ENCODE data around the gene DIRAS1. TPM values are rescaled to one million over a fixed set of nuclear protein-coding genes. Genes with fewer than 3 reads are reported as not detected.

The DIRAS1 gene
- total and polyA plus RNA-seq, 2 experiments from 2014 or later: 2.8 to 18.6 TPM

GRCh38 chr19:2750808-2751437, 29.8 kb upstream of the DIRAS1 start:
- Histone ChIP-seq H3F3A (replicated peaks; ENCODE audit: low read depth) (0 out of 2 replicates have a peak, but pooled peaks cover 3% of the 10 kb centered on the region), H3K27me3 (ENCODE audit: insufficient read depth) (no peaks in the 10 kb centered on the region), H3K9me2 (ENCODE audit: insufficient read depth) (no peaks in the 10 kb centered on the region), H2AFZ (no peak overlapping the region), H3K4me2 (no peak overlapping the region), H3K4me3 (no peak overlapping the region), H3K79me2 (replicated peaks; ENCODE audit: insufficient read depth) (no peaks in the 10 kb centered on the region), H3K4me1 (ENCODE audit: insufficient read depth) (no peaks in the 10 kb centered on the region), H3K27ac (ENCODE audit: low read depth) (no peak overlapping the region), H3K36me3 (ENCODE audit: insufficient read depth) (no peaks in the 10 kb centered on the region), H4K20me1 (replicated peaks; ENCODE audit: insufficient read depth) (no peaks in the 10 kb centered on the region; the same call in 1 of the 2 replicates)
- no peak for DNase-seq (ENCODE audit: low spot score)
- no peak overlapping the region for H3K4me3 Mint-ChIP-seq
- no peak overlapping the region for H3K27ac Mint-ChIP-seq
- ATAC-seq: no peak
- H3K36me3 Mint-ChIP-seq (ENCODE audit: low read depth): peaks cover 22% of the 10 kb centered on the region
- H3K27me3 Mint-ChIP-seq (ENCODE audit: insufficient read depth, low read depth, poor library complexity): peaks cover 16% of the 10 kb centered on the region
- H3K9me3 Mint-ChIP-seq: no peaks in the 10 kb centered on the region
- TF ChIP-seq NANOG (IDR thresholded peaks at IDR 0.05; ENCODE audit: borderline replicate concordance): no peak
- no peak for TF ChIP-seq POLR2AphosphoS5 (IDR thresholded peaks at IDR 0.05; ENCODE audit: low read depth)
- TF ChIP-seq ETS1 (IDR thresholded peaks at IDR 0.05): no peak
- TF ChIP-seq REST (IDR thresholded peaks at IDR 0.05; ENCODE audit: unreplicated experiment): no peak
- TF ChIP-seq EZH2phosphoT487 (IDR thresholded peaks at IDR 0.05; ENCODE audit: unreplicated experiment): no peak
- TF ChIP-seq CREB1 (CRISPR knock-in tag; IDR thresholded peaks at IDR 0.05; ENCODE audit: low read depth): no peak
- no peak for TF ChIP-seq JUNB (IDR thresholded peaks at IDR 0.05; ENCODE audit: unreplicated experiment)
- no peak for TF ChIP-seq STAT1 (IDR thresholded peaks at IDR 0.05; ENCODE audit: unreplicated experiment)
- no peak for TF ChIP-seq ZNF331 (CRISPR knock-in tag; IDR thresholded peaks at IDR 0.05; ENCODE audit: low read depth)
- no peak for TF ChIP-seq CTCF (conservative IDR thresholded peaks at IDR 0.05; ENCODE audit: low read depth in 2 of 2)
- no peak for TF ChIP-seq EZH2 (IDR thresholded peaks at IDR 0.05; ENCODE audit: low read depth, unreplicated experiment)
- no peak for TF ChIP-seq ZNF114 (CRISPR knock-in tag; IDR thresholded peaks at IDR 0.05)
- TF ChIP-seq ZNF462 (CRISPR knock-in tag; IDR thresholded peaks at IDR 0.05): no peak
- no peaks in the 10 kb centered on the region for H3K4me1 Mint-ChIP-seq

Data from GM23338 (cell line).